Activated CD4-positive, alpha-beta T cell treated with anti-CD3 and anti-CD28 coated beads, Interleukin-2, amount 50 U/mL, for 1 hour (primary cell): ENCODE measurements around the gene MBL2.

Experiments used
- DNase-seq: peaks from one replicate; pipeline ENCODE4 v3.0.0-alpha.2; 2020

MBL2 gene

GRCh38 chr10:52771534-52772445, 794 bp downstream of the MBL2 start:
- no peak for DNase-seq

DNA sequence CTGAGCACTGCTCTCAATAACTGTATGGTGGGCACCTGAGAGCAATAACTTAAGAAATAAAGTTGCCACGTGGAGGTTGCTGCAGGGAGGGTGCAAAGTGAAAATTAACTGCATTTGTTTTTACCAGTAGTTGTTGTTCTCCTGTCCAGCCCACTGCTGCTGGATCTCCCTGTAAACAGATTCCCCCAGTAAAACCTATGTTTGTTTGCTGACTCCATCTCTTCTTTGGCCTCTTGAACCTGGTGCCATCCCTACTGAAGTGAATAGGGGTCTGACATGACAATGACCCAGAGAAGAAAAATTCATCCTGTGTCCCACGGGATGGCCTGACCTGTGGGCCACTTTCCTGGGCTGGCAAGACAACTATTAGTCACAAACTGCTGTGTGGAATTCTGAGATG, 1.7 kb downstream of the MBL2 start:
- DNase-seq, result no peak

GRCh38 chr10:52769966-52770365, 2.6 kb downstream of the MBL2 start:
- DNase-seq, result no peak

DNA sequence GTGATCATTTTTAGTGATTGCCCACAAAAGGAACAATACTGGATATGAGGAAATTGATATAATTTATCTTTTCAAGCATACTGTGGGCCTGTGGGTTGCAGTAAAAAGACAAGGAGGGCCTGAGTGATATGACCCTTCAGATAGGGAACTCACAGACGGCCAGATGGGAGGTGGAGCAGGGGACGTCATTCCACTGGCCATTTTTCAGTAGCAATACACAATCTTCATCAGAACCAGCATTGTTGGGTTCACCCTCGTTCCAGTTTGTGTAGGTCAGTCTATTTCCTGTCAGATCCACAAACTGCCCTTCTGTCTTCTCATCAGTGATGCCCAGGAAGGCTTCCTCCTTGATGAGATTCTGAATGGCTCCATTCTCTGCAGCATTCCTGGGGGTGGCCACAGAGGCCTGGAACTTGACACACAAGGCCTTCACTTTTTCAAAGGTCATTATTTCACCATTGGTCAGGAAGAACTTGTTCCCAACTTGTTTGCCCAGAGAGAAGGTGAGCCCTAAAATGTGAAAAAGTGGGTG, 4.5 kb downstream of the MBL2 start:
- DNase-seq, result no peak

- DNase-seq, result no peak
Measured at GRCh38 chr10:52762088-52762487, 10.5 kb downstream of the MBL2 start.

GRCh38 chr10:52759154-52759553, 13.4 kb downstream of the MBL2 start:
- no peak for DNase-seq

- DNase-seq, result no peak
Measured at GRCh38 chr10:52758406-52758805, 14.2 kb downstream of the MBL2 start.

DNA sequence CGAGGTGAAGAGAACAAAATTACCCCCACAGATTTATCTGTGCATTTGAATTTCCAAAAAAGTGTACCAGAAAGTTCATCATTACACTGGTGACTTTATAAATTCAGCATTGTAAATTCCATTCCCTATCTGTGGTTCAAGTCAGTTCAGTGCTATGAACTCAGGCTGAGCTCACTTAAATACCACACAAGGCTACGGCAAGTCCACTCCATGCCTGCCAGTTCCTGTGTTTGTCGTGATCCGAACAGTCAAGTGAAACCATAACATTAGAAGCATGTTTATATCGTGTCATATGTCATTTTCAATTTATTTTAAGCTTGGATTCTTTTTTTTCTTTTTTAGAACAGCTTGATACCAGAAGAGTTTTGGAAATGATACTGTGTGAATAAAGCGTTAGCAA, 14.8 kb downstream of the MBL2 start:
- DNase-seq, result no peak

- DNase-seq, result no peak
Measured at GRCh38 chr10:52756966-52757365, 15.6 kb downstream of the MBL2 start.

GRCh38 chr10:52756295-52756694, 16.3 kb downstream of the MBL2 start:
- DNase-seq, result no peak

DNA sequence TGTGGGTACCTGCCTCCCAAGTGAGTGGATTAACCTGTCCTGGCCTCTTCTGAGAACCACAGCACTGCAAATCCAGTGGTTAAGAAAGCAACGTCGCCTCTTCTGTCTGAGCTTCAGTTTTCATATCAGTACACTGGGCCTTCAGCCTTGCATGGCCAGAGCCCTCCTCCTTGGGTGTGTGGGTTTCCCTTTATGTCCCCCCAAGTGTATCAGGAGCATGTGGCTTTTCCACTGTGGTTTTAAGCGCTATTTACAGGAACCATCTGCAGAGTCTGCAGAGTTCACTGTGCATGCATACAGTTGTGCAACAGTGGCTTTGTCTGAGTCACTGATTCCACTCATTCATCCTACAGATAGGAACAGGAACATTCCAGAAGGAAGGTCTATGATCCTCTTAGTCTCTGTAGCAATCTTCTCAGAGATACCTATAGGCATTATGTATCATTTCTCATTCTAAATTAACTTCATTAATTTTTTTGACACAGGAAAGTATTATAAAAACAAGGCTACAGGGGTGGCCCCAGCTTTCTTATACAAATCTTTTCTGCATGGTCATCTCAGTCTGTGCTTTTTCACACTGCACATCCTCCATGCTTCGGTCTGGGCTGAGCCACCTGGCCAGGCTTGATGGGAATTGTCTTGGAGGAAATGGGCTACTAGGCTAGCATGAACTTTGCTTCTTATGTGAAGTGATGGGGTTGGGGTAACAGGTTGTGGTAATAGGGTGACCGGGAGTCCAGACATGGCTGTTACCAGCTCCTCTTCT, 17.1 kb downstream of the MBL2 start:
- no peak for DNase-seq

GRCh38 chr10:52752801-52753445, 19.7 kb downstream of the MBL2 start:
- no peak for DNase-seq

DNA sequence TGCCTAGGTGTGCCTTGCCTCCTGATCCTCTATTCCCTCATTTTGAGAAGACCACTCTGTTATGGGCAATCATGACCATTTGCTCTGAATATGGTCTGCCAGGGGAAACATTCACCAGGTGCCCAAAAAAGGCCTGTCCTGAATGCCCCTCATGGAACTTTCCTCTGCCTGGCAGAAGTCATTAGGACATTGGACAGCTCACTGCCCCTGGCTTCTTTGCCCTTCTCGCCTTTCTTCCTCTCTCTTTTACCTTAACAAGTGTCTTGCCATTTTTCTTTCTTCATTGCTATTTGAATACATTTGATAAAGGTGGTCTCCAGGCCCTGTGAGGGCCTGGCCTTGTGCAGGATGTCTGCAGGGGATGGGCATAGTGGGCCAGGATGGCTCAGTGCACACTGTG, 20.3 kb downstream of the MBL2 start:
- DNase-seq, result no peak

- no peak for DNase-seq
Measured at GRCh38 chr10:52751337-52751736, 21.2 kb downstream of the MBL2 start.

- no peak for DNase-seq
Measured at GRCh38 chr10:52750629-52751028, 22.0 kb downstream of the MBL2 start.

DNA sequence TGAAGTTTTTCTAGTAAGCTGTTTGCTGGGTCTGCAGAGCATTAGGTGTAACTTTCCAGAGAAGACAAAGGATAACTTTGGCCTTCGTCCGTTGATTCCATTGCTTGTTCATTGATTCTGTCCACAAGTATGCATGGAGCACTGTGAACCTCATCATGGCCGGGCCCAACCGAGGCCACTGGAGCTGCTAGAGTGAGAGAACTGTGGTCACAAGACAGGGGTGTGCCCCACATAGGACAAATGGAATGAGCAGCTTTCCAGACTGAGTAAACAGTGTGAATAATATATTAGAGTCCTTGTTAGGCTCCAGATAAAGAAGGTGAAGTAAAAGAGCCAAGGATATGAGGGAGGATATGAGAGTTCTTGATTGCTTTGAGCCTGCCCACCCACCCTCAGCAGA, 24.9 kb downstream of the MBL2 start:
- no peak for DNase-seq

DNA sequence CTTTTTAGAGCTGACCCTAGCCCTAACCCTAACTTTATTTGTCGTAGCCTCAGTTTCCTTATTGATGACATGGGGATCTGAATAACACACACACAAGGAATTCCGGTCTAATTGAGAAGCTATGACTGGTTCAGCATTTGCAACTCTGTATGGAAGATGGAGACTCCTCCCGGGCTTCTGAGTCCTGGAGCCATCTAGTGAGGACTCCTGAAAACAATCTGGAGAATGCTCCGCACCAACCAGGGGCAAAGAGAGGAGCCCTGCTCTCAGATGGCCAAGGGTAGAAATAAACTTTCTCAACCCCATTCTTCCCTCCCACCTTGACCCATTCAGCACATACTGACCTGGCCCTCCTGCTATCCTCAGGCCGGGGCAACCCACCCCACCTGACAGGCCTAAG, 26.4 kb downstream of the MBL2 start:
- DNase-seq, result no peak

DNA sequence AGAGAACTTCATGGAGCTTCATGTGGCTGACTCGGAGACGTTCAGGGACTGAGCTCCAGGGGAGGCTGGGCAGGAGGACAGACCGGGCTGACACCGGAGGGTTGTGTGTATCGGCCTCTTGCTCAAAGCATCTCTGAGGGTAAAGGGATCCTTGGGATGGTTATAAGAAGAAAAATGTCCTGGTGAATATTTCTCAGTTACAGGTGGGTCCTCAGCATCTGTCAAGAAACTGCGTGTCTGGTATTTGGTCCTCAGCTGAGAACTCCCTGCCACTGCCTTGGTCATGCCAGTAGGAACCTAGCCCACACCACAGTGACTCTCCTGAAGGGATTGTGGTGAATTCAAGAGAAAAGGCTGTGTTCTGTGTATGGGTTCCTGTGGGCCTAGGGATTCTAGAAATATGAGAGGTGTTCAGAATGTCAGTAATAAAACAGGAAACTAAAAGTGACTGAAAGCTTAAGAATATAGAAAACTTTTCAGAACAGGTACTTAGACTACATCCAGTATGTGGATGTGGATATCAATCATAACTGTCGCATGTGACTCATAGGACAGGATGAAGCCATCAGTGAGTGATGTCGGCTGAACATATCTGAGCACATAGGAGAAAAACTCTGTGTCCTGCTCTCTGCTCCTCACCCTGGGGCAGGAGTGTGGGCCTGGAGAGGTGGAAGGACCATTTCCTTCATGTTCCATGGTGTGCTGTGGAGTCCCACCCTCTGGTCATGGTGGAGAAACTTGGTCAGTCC, 28.4 kb downstream of the MBL2 start:
- DNase-seq, result no peak

DNA sequence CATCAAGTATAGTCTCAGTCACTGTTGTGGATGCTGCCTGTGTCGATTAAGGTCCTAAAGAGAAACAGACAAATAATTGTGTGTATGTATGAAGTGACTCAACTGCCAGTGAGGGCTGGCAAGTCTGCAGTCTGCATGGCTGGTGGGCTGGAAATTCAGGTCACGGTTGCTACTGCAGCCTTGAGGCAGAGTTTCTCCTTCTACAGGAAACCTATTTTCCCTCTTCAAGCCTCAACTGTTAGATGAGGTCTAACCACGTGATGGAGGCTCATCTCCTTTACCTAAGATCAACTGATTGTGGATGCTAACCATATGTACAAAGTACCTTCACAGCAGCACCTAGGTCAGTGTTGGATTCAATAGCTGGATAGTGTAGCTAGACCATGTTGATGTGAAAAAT, 29.9 kb downstream of the MBL2 start:
- no peak for DNase-seq

DNA sequence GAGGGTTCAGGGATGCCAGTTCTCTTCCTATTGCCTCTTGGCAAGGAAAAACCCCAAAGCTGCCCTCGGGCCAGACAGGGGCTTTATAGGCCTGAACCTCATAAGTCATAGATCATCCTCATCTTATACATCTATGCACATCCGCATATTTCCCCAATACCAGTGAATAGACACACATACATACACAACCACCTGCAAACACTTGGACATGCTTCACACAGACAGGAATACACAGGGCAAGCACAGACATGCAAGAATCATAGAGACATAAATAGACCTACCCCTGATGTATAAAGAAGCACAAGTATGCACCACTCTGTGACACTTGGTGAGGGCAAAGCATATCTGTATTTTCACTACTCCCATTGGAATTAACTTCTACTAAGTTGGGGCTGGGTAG, 30.7 kb downstream of the MBL2 start:
- DNase-seq, result no peak

DNA sequence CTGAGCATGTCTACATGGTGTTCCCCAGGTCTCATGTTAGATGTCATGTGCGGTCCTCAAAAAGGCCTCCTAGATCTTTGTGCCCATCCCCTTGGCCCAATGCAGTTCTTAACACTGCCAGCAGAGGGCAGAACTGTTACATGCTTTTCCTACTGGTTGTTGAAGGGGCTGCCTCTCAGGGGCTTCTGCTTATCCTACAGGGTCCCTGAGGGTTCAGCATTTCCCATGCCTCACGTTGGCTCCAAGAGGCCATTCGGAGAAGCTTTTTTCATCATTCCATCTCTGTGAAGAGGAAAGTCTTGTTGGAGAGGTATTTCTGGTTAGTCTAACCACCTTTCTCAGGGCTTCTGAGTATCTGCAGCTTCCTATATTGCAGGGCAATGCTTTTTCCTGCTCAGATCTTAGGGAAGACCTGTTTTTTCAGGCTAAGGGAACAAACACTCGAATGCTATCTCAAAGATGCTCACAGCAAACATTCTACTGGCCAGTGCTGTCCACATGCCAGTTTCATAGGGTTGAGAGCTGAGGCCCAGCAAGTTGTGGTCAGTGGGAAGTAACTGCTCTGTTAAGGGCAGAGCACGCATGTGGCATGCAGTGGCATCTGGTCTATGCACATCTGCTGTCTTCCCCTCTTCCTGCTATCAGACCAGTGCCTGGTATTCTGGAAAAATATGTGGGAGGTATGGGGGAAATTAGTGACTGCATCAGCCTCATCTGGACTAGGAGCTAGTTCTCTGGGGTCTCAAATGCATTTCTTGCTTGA, 31.5 kb downstream of the MBL2 start:
- no peak for DNase-seq

GRCh38 chr10:52740155-52740549, 32.4 kb downstream of the MBL2 start:
- DNase-seq, result no peak
